ENCODE measurements around the gene ZBTB46.

DNA sequence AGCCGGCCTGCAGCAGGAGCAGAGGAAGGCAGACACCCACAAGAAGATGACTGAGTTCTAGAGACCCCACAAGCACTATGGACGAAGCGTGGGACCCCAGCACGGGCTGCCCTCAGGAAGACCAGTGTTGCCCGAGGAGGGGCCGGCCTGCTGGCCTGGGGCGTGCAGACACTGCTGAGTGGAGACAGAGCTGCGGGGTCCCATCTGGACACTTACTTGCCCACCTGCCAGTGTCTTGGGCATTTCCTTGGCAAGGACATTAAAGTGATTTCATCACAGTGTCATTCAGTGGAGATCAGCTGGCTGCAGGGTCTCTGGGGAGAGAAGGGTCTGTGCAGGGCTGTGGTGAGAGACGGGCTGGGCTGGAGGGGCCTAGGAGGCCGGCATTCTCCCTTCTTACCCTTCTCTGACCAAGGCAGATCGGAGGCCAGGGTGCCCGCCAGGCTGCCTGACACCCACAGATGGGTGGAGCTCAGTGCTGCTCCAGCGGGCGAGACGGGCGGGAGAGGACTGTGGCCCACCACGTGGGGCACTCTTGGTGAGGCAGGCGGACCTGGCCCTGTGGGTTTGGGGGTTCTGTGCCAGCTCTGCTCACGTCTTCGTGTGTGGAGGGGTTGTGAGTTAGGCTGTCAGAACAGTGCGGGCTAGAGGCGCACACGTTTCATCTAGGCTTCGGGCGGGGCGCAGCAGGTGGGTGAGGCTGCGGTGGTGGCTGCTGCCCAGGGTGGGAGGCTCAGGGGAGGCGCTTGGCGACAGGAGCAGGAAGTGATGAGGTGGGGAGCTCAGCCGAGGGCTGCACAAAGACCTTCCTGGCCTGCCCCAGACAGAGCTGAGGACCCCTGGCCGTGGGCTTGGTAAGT, 95.0 kb downstream of the ZBTB46 start, which contains the start of gene LIME1:
- TF ChIP-seq CTCF (conservative IDR thresholded peaks at IDR 0.05) (no peak), EZH2 (IDR thresholded peaks at IDR 0.05; ENCODE audit: low read depth) (no peak)
